ENCODE results near the gene MLLT3. TPM values are rescaled to one million over a fixed set of nuclear protein-coding genes. Genes with fewer than 3 reads are reported as not detected.

The MLLT3 gene
- total RNA-seq, 1 experiment from 2014 or later: 7.0 TPM

DNA sequence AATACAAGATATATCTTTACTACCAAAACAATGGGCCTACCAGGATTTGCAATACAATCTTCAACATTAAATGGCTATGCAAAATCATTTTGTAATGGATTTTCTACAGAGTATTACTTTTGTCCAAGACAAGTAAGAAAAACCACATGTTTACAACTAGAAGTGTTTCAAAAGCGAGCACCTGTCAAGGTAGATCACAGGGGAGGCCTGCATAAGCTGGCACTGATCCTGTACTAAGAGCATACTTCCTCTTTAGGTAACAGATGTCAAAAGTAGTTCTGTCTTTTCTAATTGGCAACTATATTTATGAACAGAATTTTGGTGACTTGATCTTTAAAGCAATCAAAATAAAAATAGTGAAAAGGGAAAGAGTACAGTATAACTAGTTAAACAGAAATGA is 249.0 kb downstream of the MLLT3 start:
- TF ChIP-seq, protein P1, sequence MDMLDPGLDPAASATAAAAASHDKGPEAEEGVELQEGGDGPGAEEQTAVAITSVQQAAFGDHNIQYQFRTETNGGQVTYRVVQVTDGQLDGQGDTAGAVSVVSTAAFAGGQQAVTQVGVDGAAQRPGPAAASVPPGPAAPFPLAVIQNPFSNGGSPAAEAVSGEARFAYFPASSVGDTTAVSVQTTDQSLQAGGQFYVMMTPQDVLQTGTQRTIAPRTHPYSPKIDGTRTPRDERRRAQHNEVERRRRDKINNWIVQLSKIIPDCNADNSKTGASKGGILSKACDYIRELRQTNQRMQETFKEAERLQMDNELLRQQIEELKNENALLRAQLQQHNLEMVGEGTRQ (CRISPR knock-in tag; IDR thresholded peaks at IDR 0.05): no peak
- TF ChIP-seq, protein P2, sequence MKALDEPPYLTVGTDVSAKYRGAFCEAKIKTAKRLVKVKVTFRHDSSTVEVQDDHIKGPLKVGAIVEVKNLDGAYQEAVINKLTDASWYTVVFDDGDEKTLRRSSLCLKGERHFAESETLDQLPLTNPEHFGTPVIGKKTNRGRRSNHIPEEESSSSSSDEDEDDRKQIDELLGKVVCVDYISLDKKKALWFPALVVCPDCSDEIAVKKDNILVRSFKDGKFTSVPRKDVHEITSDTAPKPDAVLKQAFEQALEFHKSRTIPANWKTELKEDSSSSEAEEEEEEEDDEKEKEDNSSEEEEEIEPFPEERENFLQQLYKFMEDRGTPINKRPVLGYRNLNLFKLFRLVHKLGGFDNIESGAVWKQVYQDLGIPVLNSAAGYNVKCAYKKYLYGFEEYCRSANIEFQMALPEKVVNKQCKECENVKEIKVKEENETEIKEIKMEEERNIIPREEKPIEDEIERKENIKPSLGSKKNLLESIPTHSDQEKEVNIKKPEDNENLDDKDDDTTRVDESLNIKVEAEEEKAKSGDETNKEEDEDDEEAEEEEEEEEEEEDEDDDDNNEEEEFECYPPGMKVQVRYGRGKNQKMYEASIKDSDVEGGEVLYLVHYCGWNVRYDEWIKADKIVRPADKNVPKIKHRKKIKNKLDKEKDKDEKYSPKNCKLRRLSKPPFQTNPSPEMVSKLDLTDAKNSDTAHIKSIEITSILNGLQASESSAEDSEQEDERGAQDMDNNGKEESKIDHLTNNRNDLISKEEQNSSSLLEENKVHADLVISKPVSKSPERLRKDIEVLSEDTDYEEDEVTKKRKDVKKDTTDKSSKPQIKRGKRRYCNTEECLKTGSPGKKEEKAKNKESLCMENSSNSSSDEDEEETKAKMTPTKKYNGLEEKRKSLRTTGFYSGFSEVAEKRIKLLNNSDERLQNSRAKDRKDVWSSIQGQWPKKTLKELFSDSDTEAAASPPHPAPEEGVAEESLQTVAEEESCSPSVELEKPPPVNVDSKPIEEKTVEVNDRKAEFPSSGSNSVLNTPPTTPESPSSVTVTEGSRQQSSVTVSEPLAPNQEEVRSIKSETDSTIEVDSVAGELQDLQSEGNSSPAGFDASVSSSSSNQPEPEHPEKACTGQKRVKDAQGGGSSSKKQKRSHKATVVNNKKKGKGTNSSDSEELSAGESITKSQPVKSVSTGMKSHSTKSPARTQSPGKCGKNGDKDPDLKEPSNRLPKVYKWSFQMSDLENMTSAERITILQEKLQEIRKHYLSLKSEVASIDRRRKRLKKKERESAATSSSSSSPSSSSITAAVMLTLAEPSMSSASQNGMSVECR (CRISPR knock-in tag; IDR thresholded peaks at IDR 0.05; ENCODE audit: borderline replicate concordance): no peak
- TF ChIP-seq FOXJ3 (CRISPR knock-in tag; IDR thresholded peaks at IDR 0.05; ENCODE audit: borderline replicate concordance) (no peak), ZNF396 (CRISPR knock-in tag; IDR thresholded peaks at IDR 0.05; ENCODE audit: borderline replicate concordance) (no peak), SOX15 (CRISPR knock-in tag; IDR thresholded peaks at IDR 0.05) (no peak), TCF7 (CRISPR knock-in tag; IDR thresholded peaks at IDR 0.05; ENCODE audit: low read depth) (no peak)
- TF ChIP-seq, protein P3, sequence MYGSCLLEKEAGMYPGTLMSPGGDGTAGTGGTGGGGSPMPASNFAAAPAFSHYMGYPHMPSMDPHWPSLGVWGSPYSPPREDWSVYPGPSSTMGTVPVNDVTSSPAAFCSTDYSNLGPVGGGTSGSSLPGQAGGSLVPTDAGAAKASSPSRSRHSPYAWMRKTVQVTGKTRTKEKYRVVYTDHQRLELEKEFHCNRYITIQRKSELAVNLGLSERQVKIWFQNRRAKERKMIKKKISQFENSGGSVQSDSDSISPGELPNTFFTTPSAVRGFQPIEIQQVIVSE (CRISPR knock-in tag; IDR thresholded peaks at IDR 0.05; ENCODE audit: borderline replicate concordance): no peak
- Mint-ChIP-seq H3K27me3 (ENCODE audit: low read depth) (no peaks in the 10 kb centered on the region), H3K27ac (no peak overlapping the region), H3K9me3 (peaks cover 6% of the 10 kb centered on the region; the same call in 1 of the 2 replicates), H3K4me3 (no peak overlapping the region), H3K36me3 (no peaks in the 10 kb centered on the region), H3K4me1 (no peaks in the 10 kb centered on the region)
- CTCF ChIA-PET: no interaction called here
- POLR2A ChIA-PET: no interaction called here
- ATAC-seq (no peak), DNase-seq (ENCODE audit: low spot score) (no peak)

DNA sequence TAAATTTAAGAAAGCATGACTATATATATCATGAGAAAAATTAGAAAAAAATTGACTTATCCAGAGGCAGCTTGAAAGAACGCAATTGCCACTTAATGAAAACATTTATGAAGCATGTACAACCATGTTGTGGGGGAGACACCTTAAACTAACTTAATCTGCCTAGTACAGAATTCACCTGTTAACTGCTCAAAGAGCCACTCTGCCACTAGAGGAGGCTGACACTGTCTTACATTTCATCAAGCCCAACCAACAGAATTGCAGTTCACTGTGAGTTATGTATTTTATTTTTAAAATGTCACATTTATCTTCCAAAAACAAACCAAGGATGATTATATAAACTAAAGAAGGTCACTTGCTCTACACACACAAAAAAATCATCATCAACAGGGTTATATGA is 252.9 kb downstream of the MLLT3 start:
- H3K9me3 Mint-ChIP-seq: peaks cover 18% of the 10 kb centered on the region
- DNase-seq (ENCODE audit: low spot score) (no peak), ATAC-seq (no peak)
- peaks cover 2% of the 10 kb centered on the region; the same call in 1 of the 2 replicates for H3K4me1 Mint-ChIP-seq
- ChIA-PET CTCF (no interaction called here), POLR2A (no interaction called here)
- TF ChIP-seq MYBL2 (CRISPR knock-in tag; IDR thresholded peaks at IDR 0.05) (no peak), PRRX2 (CRISPR knock-in tag; IDR thresholded peaks at IDR 0.05) (no peak), SP1 (CRISPR knock-in tag; conservative IDR thresholded peaks at IDR 0.05) (no peak), CBFB (CRISPR knock-in tag; IDR thresholded peaks at IDR 0.05; ENCODE audit: low read depth) (no peak), ETV6 (CRISPR knock-in tag; IDR thresholded peaks at IDR 0.05) (no peak), ZNF317 (CRISPR knock-in tag; IDR thresholded peaks at IDR 0.05; ENCODE audit: borderline replicate concordance, low read depth) (no peak), RELA (CRISPR knock-in tag; IDR thresholded peaks at IDR 0.05; ENCODE audit: borderline replicate concordance) (no peak), FOXP1 (CRISPR knock-in tag; IDR thresholded peaks at IDR 0.05; ENCODE audit: borderline replicate concordance) (no peak), NFE2L1 (CRISPR knock-in tag; IDR thresholded peaks at IDR 0.05) (no peak), ZNF219 (CRISPR knock-in tag; IDR thresholded peaks at IDR 0.05; ENCODE audit: borderline replicate concordance) (no peak), FOXK1 (CRISPR knock-in tag; IDR thresholded peaks at IDR 0.05) (no peak), NFATC4 (CRISPR knock-in tag; IDR thresholded peaks at IDR 0.05) (no peak), FOXJ3 (CRISPR knock-in tag; IDR thresholded peaks at IDR 0.05; ENCODE audit: borderline replicate concordance) (no peak), ELF4 (CRISPR knock-in tag; IDR thresholded peaks at IDR 0.05; ENCODE audit: low read depth) (no peak)
- TF ChIP-seq, protein P4, sequence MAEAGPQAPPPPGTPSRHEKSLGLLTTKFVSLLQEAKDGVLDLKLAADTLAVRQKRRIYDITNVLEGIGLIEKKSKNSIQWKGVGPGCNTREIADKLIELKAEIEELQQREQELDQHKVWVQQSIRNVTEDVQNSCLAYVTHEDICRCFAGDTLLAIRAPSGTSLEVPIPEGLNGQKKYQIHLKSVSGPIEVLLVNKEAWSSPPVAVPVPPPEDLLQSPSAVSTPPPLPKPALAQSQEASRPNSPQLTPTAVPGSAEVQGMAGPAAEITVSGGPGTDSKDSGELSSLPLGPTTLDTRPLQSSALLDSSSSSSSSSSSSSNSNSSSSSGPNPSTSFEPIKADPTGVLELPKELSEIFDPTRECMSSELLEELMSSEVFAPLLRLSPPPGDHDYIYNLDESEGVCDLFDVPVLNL (CRISPR knock-in tag; IDR thresholded peaks at IDR 0.05; ENCODE audit: borderline replicate concordance, low read depth): no peak
- TF ChIP-seq, protein P5, sequence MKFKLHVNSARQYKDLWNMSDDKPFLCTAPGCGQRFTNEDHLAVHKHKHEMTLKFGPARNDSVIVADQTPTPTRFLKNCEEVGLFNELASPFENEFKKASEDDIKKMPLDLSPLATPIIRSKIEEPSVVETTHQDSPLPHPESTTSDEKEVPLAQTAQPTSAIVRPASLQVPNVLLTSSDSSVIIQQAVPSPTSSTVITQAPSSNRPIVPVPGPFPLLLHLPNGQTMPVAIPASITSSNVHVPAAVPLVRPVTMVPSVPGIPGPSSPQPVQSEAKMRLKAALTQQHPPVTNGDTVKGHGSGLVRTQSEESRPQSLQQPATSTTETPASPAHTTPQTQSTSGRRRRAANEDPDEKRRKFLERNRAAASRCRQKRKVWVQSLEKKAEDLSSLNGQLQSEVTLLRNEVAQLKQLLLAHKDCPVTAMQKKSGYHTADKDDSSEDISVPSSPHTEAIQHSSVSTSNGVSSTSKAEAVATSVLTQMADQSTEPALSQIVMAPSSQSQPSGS (CRISPR knock-in tag; IDR thresholded peaks at IDR 0.05; ENCODE audit: borderline replicate concordance, low read depth): no peak
- TF ChIP-seq, protein P6, sequence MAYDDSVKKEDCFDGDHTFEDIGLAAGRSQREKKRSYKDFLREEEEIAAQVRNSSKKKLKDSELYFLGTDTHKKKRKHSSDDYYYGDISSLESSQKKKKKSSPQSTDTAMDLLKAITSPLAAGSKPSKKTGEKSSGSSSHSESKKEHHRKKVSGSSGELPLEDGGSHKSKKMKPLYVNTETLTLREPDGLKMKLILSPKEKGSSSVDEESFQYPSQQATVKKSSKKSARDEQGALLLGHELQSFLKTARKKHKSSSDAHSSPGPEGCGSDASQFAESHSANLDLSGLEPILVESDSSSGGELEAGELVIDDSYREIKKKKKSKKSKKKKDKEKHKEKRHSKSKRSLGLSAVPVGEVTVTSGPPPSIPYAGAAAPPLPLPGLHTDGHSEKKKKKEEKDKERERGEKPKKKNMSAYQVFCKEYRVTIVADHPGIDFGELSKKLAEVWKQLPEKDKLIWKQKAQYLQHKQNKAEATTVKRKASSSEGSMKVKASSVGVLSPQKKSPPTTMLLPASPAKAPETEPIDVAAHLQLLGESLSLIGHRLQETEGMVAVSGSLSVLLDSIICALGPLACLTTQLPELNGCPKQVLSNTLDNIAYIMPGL (CRISPR knock-in tag; IDR thresholded peaks at IDR 0.05): no peak
- TF ChIP-seq, protein P7, sequence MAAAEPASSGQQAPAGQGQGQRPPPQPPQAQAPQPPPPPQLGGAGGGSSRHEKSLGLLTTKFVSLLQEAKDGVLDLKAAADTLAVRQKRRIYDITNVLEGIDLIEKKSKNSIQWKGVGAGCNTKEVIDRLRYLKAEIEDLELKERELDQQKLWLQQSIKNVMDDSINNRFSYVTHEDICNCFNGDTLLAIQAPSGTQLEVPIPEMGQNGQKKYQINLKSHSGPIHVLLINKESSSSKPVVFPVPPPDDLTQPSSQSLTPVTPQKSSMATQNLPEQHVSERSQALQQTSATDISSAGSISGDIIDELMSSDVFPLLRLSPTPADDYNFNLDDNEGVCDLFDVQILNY (CRISPR knock-in tag; IDR thresholded peaks at IDR 0.05): no peak
- no peak overlapping the region for H3K4me3 Mint-ChIP-seq
- H3K36me3 Mint-ChIP-seq: no peaks in the 10 kb centered on the region
- H3K27ac Mint-ChIP-seq: no peak overlapping the region
- no peaks in the 10 kb centered on the region for H3K27me3 Mint-ChIP-seq (ENCODE audit: low read depth)
